Mucosa of stomach (tissue), 1 donor: ENCODE measurements around the gene TCIRG1.

Source experiments
- H3K27me3 ChIP-seq: one replicate; pipeline ENCODE4 v1.7.0; 2013; ENCODE audit warnings: mild to moderate bottlenecking, low read length; ENCODE audit not compliant: control insufficient read depth, insufficient read depth
- H3K36me3 ChIP-seq: one replicate; pipeline ENCODE4 v1.7.0; 2013; ENCODE audit warnings: low read length; ENCODE audit not compliant: control insufficient read depth, insufficient read depth
- H3K4me1 ChIP-seq: one replicate; pipeline ENCODE4 v1.7.0; 2013; ENCODE audit warnings: mild to moderate bottlenecking, low read length; ENCODE audit not compliant: control insufficient read depth, insufficient read depth
- H3K4me3 ChIP-seq: one replicate; pipeline ENCODE4 v1.7.0; 2013; ENCODE audit warnings: low read length
- H3K9ac ChIP-seq: one replicate; pipeline ENCODE4 v1.7.0; 2013; ENCODE audit warnings: mild to moderate bottlenecking, low read length, moderate library complexity
- H3K9me3 ChIP-seq: one replicate; pipeline ENCODE4 v1.7.0; 2013; ENCODE audit warnings: mild to moderate bottlenecking, low read length, moderate library complexity; ENCODE audit not compliant: control insufficient read depth
- donor health status: Pancreatic carcinoma.

Gene TCIRG1

GRCh38 chr11:67998150-67999045 lies 40.4 kb upstream of the TCIRG1 start:
- H3K9ac ChIP-seq, result no peak overlapping the region
- no peaks in the 10 kb centered on the region for H3K27me3 ChIP-seq
- peaks cover 19% of the 10 kb centered on the region for H3K4me1 ChIP-seq
- no peaks in the 10 kb centered on the region for H3K9me3 ChIP-seq
- H3K4me3 ChIP-seq, result no peak overlapping the region
- no peaks in the 10 kb centered on the region for H3K36me3 ChIP-seq

GRCh38 chr11:67999201-67999629 lies 39.6 kb upstream of the TCIRG1 start:
- Histone ChIP-seq H3K9ac (no peak overlapping the region), H3K27me3 (no peaks in the 10 kb centered on the region), H3K4me3 (no peak overlapping the region), H3K9me3 (no peaks in the 10 kb centered on the region), H3K4me1 (peaks cover 20% of the 10 kb centered on the region), H3K36me3 (no peaks in the 10 kb centered on the region)

DNA sequence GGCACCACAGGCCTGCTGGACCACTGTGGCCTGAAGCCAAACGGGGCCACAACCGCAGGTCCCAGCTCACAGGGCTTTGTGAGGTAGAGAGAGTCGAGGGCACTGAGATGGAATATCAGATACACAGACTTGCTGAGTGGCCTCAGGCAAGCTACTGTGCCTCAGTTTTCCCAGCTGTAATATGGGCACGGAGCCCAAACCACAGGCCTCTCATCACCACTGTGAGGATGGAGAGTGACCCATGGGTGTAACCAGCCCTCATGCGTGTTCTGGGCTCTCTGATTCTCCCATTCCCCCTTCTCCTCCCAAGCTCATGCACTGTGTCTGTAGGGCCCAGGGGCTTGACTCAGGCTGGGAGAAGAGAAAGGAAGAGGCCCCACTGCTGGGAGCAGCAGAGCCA lies 39.1 kb upstream of the TCIRG1 start:
- Histone ChIP-seq H3K27me3 (no peaks in the 10 kb centered on the region), H3K9ac (no peak overlapping the region), H3K4me1 (peaks cover 25% of the 10 kb centered on the region), H3K4me3 (no peak overlapping the region), H3K36me3 (no peaks in the 10 kb centered on the region), H3K9me3 (no peaks in the 10 kb centered on the region)

DNA sequence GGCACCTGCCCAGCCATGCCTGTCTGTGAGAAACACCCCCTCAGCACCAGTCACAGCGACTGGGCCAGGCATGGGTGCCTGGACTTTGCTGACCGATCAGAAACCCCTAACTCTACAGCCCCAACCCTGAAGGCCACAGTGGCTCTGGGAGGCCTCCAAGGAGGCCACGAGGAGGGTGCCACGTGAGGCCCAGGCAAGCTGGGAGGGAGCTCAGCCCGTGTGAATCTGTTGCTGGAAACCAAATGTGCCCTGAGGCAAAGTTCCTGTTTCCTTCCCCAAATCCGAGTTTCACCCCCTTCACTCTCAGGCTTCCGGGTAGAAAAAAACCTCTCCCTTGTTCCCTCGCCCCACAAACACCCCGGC lies 36.3 kb upstream of the TCIRG1 start:
- no peak overlapping the region for H3K4me3 ChIP-seq
- H3K4me1 ChIP-seq, result peaks cover 27% of the 10 kb centered on the region

GRCh38 chr11:68002938-68003845 lies 35.6 kb upstream of the TCIRG1 start:
- Histone ChIP-seq H3K36me3 (no peaks in the 10 kb centered on the region), H3K9me3 (no peaks in the 10 kb centered on the region), H3K4me1 (peaks cover 32% of the 10 kb centered on the region), H3K27me3 (no peaks in the 10 kb centered on the region), H3K9ac (no peak overlapping the region), H3K4me3 (no peak overlapping the region)

More for the DNA sequence above, 36.3 kb upstream of the TCIRG1 start:
- no peaks in the 10 kb centered on the region for H3K36me3 ChIP-seq
- H3K9me3 ChIP-seq, result no peaks in the 10 kb centered on the region
- H3K9ac ChIP-seq, result no peak overlapping the region
- no peaks in the 10 kb centered on the region for H3K27me3 ChIP-seq

GRCh38 chr11:68003846-68004550 lies 34.8 kb upstream of the TCIRG1 start, which contains the start of gene UNC93B1:
Gene UNC93B1 (minus strand): TSS chr11:68004097. CDS start chr11:68004043, 54 bp downstream.
- no peaks in the 10 kb centered on the region for H3K27me3 ChIP-seq
- peak within 1 kb of the TSS; percentile 43 for H3K9ac ChIP-seq
- H3K4me1 ChIP-seq, result peaks cover 40% of the 10 kb centered on the region
- H3K36me3 ChIP-seq, result no peaks in the 10 kb centered on the region
- H3K4me3 ChIP-seq, result no peak within 1 kb of the TSS
- no peaks in the 10 kb centered on the region for H3K9me3 ChIP-seq

DNA sequence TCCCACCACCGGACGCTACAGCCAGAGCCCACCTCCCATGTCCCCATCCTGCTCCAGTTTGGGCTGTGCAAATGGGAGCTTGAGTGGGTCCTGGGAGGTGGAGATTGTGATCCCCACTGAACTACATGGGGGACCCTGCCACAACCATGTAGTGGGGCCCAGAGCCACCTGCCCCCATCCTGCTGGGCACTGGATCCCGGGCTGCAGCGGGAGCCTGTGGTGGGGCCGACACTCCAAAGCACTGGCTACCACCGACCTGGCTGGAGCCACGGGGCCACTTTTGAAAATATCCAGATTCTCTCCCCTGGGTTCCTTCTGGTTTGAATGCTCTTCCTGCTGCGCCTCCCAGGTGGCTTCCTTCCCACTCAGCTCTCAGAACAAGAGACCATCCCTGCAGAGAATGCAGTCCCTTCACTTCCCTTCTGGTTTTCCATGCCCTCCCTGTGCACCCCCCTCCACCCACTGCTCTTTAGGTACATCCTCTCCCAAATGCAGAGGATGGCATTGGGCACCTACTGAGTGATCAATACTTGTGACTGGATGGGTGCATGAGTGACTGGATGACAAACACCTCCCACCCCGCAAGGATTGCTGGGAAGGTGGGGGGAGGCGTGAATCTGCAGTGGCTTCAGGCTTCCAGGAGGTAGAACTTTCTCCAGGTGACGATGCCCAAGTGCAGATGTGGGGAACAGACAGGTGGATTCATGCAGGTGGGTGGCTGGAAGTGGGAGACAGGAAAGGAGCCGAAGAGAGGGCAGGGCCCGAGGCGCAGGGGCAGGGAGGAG lies 34.1 kb upstream of the TCIRG1 start:
- Histone ChIP-seq H3K4me3 (no peak overlapping the region), H3K4me1 (peaks cover 47% of the 10 kb centered on the region), H3K9me3 (no peaks in the 10 kb centered on the region), H3K27me3 (no peaks in the 10 kb centered on the region), H3K36me3 (no peaks in the 10 kb centered on the region), H3K9ac (peak overlapping the region; percentile 43)

- Histone ChIP-seq H3K27me3 (no peaks in the 10 kb centered on the region), H3K4me3 (no peak overlapping the region), H3K4me1 (peaks cover 66% of the 10 kb centered on the region), H3K9me3 (no peaks in the 10 kb centered on the region), H3K36me3 (no peaks in the 10 kb centered on the region), H3K9ac (no peak overlapping the region)
Measured at GRCh38 chr11:68006606-68007166, 32.1 kb upstream of the TCIRG1 start.

DNA sequence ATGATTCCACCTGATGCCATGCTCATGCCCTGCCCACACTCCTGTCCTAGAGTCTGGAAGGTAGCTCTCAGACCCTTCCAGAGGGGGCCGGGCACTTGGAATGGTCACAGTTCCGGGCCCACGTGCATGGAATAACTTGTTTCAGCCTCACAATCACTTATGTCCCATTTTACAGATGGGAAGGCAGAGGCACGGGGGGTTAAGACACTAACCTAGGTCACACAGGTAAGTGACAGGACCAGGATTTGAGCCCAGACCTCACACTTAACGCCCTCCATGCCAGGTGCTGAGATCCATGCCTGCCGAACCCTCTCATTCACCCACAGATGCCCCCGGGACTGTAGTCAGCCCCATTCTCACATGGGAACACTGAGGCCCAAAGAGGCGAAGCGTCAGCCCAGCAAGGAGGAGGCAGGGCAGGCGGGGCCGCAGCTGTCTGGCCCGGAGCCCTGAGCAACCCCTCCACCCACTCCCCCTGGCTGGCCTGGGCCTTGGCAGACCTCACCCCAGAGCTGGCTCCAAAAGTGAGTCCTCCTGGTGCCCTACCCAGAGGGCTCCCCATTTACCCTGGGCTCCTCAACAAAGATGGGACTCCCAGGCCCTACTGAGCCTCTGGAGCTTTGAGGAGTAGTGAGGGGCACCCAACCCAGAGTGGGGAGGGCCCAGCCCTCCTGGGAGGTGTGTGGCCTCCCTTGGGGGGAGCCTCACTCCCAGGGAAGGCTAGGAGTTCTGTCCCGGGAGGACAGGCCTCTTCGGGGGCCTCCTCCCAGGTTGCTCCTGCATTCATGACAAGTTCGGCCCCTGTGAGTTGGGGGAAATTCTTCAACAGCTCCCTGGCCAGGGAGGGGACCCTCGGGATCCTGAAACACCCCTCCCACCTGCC lies 31.1 kb upstream of the TCIRG1 start:
- Histone ChIP-seq H3K9me3 (no peaks in the 10 kb centered on the region), H3K4me1 (peaks cover 73% of the 10 kb centered on the region), H3K27me3 (no peaks in the 10 kb centered on the region), H3K36me3 (no peaks in the 10 kb centered on the region), H3K4me3 (no peak overlapping the region), H3K9ac (peak overlapping the region; percentile 59)
